Measurements from ENCODE around the gene THAP10. TPM values are rescaled to one million over a fixed set of nuclear protein-coding genes. Genes with fewer than 3 reads are reported as not detected.

The THAP10 gene
- total RNA-seq, 1 donor from 2014 or later = 0.79 TPM

DNA sequence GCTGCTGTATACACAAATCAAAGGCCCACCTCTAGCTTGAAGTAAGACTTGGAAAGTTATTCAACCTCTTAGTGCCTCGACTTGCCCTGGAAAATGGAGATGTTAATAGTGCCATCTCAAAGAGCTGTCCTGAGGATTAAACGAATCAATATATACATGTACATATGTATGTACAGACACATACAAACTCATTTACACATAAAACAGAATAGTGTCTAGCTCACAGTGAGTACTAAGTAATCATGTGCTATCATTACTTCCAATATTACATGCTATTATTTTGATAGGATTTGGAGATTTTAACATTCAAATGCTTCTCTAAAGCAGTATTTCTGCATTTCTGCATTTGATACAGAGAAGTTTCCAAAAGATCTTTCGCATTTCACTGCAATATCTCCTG, 58.8 kb downstream of the THAP10 start:
- TF ChIP-seq CTCF (IDR thresholded peaks at IDR 0.05; ENCODE audit: insufficient read depth, low read length, severe bottlenecking) = no peak
- FAIRE-seq (no peak), DNase-seq (ENCODE audit: low read depth) (no peak)

GRCh38 chr15:70832176-70832575, 60.1 kb downstream of the THAP10 start:
- DNase-seq (ENCODE audit: low read depth) = no peak
- peaks cover 3% of the 10 kb centered on the region for H3K36me3 ChIP-seq (ENCODE audit: control insufficient read depth, insufficient read depth, low read length)
- H3K27me3 ChIP-seq (ENCODE audit: control insufficient read depth, insufficient read depth, low read length) = no peaks in the 10 kb centered on the region
- H3K4me3 ChIP-seq (ENCODE audit: low read depth, low read length) = no peak overlapping the region
- no peak for TF ChIP-seq CTCF (IDR thresholded peaks at IDR 0.05; ENCODE audit: insufficient read depth, low read length, severe bottlenecking)
- FAIRE-seq = no peak

More for the DNA sequence above, 58.8 kb downstream of the THAP10 start:
- H3K4me3 ChIP-seq (ENCODE audit: low read depth, low read length) = no peak overlapping the region
- H3K27me3 ChIP-seq (ENCODE audit: control insufficient read depth, insufficient read depth, low read length) = no peaks in the 10 kb centered on the region
- H3K36me3 ChIP-seq (ENCODE audit: control insufficient read depth, insufficient read depth, low read length) = peaks cover 3% of the 10 kb centered on the region

Other genes starting within 250 kb of the THAP10 start
- 18.2 and 30.5 TPM in 2 replicates for gene UACA, start 128.9 kb downstream of the THAP10 start, total RNA-seq
- 41.1 and 42.1 TPM in 2 replicates for gene LARP6, start 38.3 kb downstream of the THAP10 start, total RNA-seq
- 4.7 and 5.5 TPM in 2 replicates for gene LRRC49, start 393 bp upstream of the THAP10 start, total RNA-seq
- gene THSD4, start 223.0 kb upstream of the THAP10 start, total RNA-seq = 11.5 and 14.5 TPM in 2 replicates